Activated CD4-positive, alpha-beta T cell treated with anti-CD3 and anti-CD28 coated beads, Interleukin-2, amount 10 ng/mL, durations not matched to agents 7 days and 5 days (primary cell): ENCODE results near the gene LRRC2. TPM values are rescaled to one million over a fixed set of nuclear protein-coding genes. Genes with fewer than 3 reads are reported as not detected.
"Not testable (repeated sequence)": the region's sequence is repeated elsewhere in the genome, so short reads cannot be mapped to it uniquely, and the experiment has no call there.

ENCODE experiments used
- CTCF ChIA-PET: fragments of 350-600 bp; sonication (Branson Sonifier 250); formaldehyde crosslinking; loops from one replicate; lab custom pipeline; 2021; ENCODE audit warnings: antibody characterized with exemption; lab: Charles Lee
- POLR2A ChIA-PET: fragments of 350-600 bp; sonication (Branson Sonifier 250); formaldehyde crosslinking; loops from one replicate; lab custom pipeline; 2021; ENCODE audit warnings: antibody characterized with exemption; lab: Charles Lee
- DNase-seq: peaks from one replicate; pipeline ENCODE4 v3.0.0-alpha.2; 2020
- H3K27ac Mint-ChIP-seq: one replicate; pipeline ENCODE4 v1.8.0; 2021; ENCODE audit warnings: mild to moderate bottlenecking, moderate library complexity, mixed read lengths
- H3K27me3 Mint-ChIP-seq: one replicate; pipeline ENCODE4 v1.8.0; 2021; ENCODE audit warnings: mixed read lengths
- H3K36me3 Mint-ChIP-seq: one replicate; pipeline ENCODE4 v1.8.0; 2021; ENCODE audit warnings: low read depth, mixed read lengths
- H3K4me1 Mint-ChIP-seq: one replicate; pipeline ENCODE4 v1.8.0; 2021; ENCODE audit warnings: mixed read lengths
- H3K4me3 Mint-ChIP-seq: one replicate; pipeline ENCODE4 v1.8.0; 2021; ENCODE audit warnings: mild to moderate bottlenecking, moderate library complexity, mixed read lengths
- H3K9me3 Mint-ChIP-seq: one replicate; pipeline ENCODE4 v1.8.0; 2021; ENCODE audit warnings: mixed read lengths
- total RNA-seq, 2 experiments: library from RNA; stranded (reverse); gene quantifications; one replicate each; pipeline ENCODE4 v1.2.3, GENCODE V29; 2021

The LRRC2 gene
- total RNA-seq, 2 experiments from 2014 or later = 0.27 to 0.29 TPM

DNA sequence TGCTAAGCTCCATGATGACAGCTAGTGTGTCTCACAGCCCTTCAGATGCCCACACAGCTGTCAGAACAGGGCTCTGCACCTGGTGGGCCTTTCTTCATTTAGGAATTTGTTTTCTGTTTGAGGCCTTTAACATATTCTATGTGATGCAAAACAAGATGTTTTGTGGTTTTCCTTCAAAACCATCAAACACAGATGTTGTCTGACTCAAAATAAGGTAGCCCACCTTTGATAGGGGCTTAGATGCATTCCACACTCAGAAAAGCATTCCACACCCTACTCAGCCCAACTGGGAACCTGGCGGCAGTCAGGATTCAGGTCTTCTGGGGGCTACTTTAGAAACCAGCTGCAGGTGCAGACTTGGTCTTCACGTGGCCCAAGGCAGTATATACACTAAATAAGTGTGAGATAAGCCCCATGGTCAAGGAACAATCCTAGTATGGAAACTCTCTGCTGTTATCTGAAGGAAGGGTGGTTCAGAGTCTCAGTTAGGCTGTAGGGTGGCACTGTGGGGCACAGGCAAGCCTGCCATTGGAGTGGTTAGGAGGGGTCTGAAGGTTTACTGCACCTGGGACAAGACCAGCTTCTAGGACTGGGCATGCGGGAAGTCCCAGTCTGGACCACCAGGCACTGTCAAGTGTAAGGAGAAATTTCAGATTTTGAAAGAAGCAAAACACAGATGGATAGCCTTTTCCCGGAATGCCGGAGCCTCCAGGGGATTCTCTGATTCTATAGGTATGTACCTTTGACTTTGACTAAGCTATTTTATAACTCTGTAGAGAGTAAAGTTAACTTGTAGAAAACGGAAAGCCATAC is 20.1 kb downstream of the LRRC2 start:
- no peak for DNase-seq
- H3K36me3 Mint-ChIP-seq = peaks cover 5% of the 10 kb centered on the region
- no peak overlapping the region for H3K27ac Mint-ChIP-seq
- peaks cover 8% of the 10 kb centered on the region for H3K27me3 Mint-ChIP-seq
- ChIA-PET CTCF (interaction anchor here (0.6 to 1.3 kb wide), 4 partner anchors 13 to 106 kb away, joined by 3 to 7 read pairs (median 3); no protein-coding TSS in a partner anchor), POLR2A (no interaction called here)
- H3K9me3 Mint-ChIP-seq = peaks cover 4% of the 10 kb centered on the region
- peaks cover 65% of the 10 kb centered on the region for H3K4me1 Mint-ChIP-seq
- H3K4me3 Mint-ChIP-seq = no peak overlapping the region

DNA sequence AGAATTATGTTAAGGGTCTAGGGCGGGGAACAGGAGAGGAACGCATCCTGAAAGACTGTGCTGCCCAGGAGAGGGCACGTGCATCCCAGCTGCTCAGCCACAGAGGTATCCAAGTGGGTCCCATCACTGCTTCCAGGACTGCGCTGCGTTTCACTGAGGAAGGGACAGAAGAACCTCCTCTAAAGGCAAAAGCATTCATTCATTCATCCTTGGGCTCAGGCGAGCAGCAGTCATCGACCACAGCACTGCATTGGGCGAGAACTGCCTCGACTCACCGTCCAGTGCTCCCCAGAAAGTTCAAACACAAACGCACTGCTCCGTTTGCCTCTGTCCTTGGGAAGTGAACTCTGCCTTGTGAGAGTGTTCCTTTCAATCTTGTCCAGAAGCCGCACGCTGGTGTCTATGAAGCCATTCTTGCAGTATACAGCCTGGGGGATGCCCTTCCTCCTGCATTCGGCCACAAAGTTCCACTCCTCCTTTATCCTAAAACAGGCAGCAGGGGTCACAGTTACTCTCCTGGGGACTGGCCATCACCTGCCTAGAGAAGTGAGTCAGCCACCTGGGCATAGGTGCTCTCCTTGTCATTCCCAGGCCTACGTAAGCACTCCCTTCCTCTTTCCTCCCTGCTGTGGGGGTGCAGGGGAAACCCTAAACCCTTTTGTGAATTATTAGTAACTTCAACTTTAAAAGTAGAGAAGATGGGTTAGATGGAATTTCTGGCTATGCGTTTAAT is 21.2 kb downstream of the LRRC2 start:
- Mint-ChIP-seq H3K27ac (peak overlapping the region; percentile 70), H3K27me3 (peaks cover 5% of the 10 kb centered on the region), H3K9me3 (no peaks in the 10 kb centered on the region), H3K4me3 (no peak overlapping the region), H3K36me3 (peaks cover 6% of the 10 kb centered on the region), H3K4me1 (peaks cover 65% of the 10 kb centered on the region)
- POLR2A ChIA-PET = no interaction called here
- no peak for DNase-seq
- CTCF ChIA-PET = interaction anchor here (1.3 kb wide), 1 partner anchor 56 kb away, joined by 7 read pairs; no protein-coding TSS in a partner anchor

DNA sequence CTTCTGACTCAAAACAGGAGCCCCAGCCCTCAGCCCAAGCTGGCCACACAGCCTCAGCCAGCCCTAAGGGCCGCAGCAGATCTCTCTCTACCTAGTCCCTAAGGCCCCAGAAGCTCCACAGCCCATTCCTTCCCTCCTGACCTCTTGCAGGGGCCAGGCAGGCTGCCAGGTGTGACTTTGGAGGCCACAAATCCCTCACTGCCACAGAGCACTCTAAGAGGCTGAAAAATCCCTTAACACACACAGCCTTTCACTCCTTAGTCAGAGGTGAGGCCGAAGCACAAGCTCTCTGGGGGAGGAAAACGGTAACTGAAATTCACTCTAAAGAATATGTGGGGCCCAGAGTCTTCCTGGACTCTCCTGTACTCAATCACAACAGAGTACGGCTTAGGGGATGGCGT is 23.3 kb downstream of the LRRC2 start:
- ChIA-PET CTCF (interaction anchor here (0.7 to 6.5 kb wide), 5 partner anchors 8 to 951 kb away, joined by 3 to 51 read pairs (median 4); no protein-coding TSS in a partner anchor), POLR2A (no interaction called here)
- no peaks in the 10 kb centered on the region for H3K9me3 Mint-ChIP-seq
- H3K4me3 Mint-ChIP-seq = no peak overlapping the region
- no peak overlapping the region for H3K27ac Mint-ChIP-seq
- peaks cover 2% of the 10 kb centered on the region for H3K36me3 Mint-ChIP-seq
- H3K4me1 Mint-ChIP-seq = peaks cover 76% of the 10 kb centered on the region
- H3K27me3 Mint-ChIP-seq = peaks cover 4% of the 10 kb centered on the region
- no peak for DNase-seq

DNA sequence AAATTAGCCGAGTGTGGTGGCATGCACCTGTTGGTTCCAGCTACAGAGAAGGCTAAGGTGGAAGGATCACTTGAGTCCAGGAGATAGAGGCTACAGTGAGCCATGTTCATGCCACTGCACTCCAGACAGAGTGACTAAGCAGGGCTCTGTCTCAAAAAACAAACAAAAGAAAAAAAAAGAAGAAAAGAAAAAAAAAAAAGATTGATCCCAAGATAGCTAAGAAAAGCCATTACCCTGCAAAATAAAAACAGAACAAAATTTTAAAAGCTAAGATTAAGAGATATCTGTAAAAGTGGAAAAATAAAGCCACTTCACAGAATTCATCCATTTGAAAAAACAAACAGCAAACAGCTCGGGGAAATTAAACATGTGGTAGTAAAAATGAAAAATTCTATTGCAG is 23.8 kb downstream of the LRRC2 start:
- Mint-ChIP-seq H3K27ac (no peak overlapping the region), H3K36me3 (peaks cover 3% of the 10 kb centered on the region), H3K27me3 (peaks cover 3% of the 10 kb centered on the region), H3K9me3 (no peaks in the 10 kb centered on the region), H3K4me1 (peaks cover 78% of the 10 kb centered on the region), H3K4me3 (no peak overlapping the region)
- ChIA-PET CTCF (interaction anchor here (0.7 to 6.5 kb wide), 6 partner anchors 8 to 951 kb away, joined by 3 to 51 read pairs (median 4); no protein-coding TSS in a partner anchor), POLR2A (no interaction called here)
- no peak for DNase-seq

DNA sequence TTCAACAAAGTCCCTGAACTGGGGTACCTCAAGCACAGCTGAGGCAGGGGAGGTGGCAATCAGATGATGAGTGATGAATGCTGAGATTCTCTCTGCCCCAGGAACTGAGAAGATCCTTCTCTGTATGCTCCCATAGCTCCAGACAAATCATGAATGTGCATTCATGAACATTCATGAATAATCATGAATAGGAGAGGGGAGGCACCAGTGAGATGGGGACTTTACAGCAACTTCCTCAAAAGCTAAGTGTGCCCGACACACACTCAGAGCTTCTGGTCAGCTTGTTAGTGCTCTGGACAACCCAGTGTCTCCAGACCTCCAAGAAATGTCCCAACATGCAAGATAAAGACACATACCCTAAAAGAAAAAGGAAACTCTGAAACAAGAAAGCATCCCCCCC is 24.3 kb downstream of the LRRC2 start:
- H3K36me3 Mint-ChIP-seq = peaks cover 5% of the 10 kb centered on the region
- H3K27ac Mint-ChIP-seq = no peak overlapping the region
- H3K9me3 Mint-ChIP-seq = no peaks in the 10 kb centered on the region
- ChIA-PET POLR2A (no interaction called here), CTCF (interaction anchor here (0.9 to 6.5 kb wide), 4 partner anchors 10 to 950 kb away, joined by 3 to 51 read pairs (median 4); no protein-coding TSS in a partner anchor)
- peaks cover 78% of the 10 kb centered on the region for H3K4me1 Mint-ChIP-seq
- H3K27me3 Mint-ChIP-seq = peaks cover 2% of the 10 kb centered on the region
- no peak overlapping the region for H3K4me3 Mint-ChIP-seq
- DNase-seq = no peak

DNA sequence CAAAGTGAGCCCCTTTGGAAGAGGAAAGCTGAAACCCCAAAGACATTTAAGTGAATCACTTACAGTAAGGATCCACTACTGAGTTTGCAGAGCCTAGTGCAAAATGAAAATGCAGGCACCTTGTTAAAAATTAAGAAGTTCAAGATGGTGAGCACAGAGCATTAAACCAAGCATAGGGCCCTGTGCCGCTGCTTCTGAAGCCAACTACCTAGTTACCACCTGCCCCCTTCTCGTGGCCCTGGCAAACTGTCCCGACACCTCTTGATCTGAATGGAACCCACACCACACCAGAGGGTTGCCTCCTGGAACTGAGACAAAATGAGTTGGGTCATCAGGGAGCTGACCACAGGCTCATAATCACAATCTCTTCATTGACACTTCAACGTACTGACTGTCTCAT is 25.6 kb downstream of the LRRC2 start:
- no peak for DNase-seq
- Mint-ChIP-seq H3K4me1 (peaks cover 74% of the 10 kb centered on the region), H3K36me3 (peaks cover 12% of the 10 kb centered on the region), H3K4me3 (no peak overlapping the region), H3K9me3 (no peaks in the 10 kb centered on the region), H3K27ac (no peak overlapping the region), H3K27me3 (peaks cover 5% of the 10 kb centered on the region)
- CTCF ChIA-PET = interaction anchor here (0.6 to 6.5 kb wide), 7 partner anchors 9 to 674 kb away, joined by 4 to 51 read pairs (median 6); no protein-coding TSS in a partner anchor
- POLR2A ChIA-PET = no interaction called here

DNA sequence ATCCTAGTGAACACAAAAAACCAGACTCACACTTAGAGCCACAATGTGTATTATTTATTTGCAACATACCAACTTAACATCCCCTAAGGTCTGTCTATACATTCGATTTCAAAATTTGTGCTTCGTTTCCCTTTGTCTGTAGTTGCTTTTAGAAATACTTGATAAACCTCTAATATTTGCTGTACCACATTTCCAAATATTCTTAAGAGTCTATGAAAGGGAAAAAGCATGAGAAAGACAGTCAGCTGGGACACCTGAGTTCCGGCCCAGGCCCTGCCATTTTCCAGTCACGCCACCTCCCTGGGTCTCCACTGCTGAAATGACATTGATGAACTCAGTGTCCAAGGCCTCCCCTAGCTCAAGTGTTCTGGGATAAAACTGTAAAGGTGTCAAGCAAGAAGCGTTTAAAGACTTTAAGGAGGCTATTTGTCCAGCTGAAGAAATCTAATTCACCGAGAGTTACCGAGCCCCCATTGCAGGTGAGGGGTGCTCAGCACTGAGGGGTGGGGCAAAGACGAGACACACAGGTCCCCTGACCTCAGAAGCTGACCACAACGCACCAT is 26.6 kb downstream of the LRRC2 start:
- no peak for DNase-seq
- CTCF ChIA-PET = interaction anchor here (1.0 to 6.5 kb wide), 5 partner anchors 10 to 51 kb away, joined by 3 to 51 read pairs (median 8); no protein-coding TSS in a partner anchor
- Mint-ChIP-seq H3K4me1 (peaks cover 71% of the 10 kb centered on the region), H3K4me3 (peak overlapping the region; percentile 67), H3K27ac (peak overlapping the region; percentile 90), H3K9me3 (no peaks in the 10 kb centered on the region), H3K27me3 (peaks cover 9% of the 10 kb centered on the region), H3K36me3 (peaks cover 15% of the 10 kb centered on the region)
- POLR2A ChIA-PET = interaction anchor here (0.5 kb wide), 1 partner anchor 126 kb away, joined by 3 read pairs; no protein-coding TSS in a partner anchor

DNA sequence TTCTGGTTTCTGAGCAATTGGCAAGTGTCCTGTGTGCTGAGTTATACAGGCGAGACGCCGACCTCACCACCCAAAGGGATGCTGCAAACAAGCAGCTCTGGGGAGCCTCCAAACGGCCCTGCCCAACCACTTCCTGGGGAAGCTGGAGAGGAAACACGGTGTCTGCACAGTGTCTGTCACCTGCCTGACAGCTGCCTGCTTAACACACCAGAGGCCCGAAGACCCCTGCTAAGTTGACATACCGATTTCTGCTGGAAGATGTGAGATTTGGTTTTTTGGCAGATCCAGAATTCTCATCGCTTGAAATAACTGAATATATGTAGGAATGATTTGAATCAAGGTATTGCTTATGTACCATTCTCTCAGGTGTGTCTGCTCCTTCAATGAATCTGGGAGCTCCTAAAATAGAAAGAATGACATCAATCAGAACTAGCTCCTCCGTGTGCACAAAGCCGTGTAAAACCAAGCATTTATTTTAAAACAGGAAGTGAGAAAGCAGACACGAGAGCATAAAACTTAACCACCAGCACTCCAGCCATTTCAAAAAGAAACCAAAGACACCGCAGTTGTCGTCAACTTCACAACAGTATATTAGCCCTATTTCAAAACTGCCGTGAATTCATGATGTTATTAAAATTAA is 27.2 kb downstream of the LRRC2 start:
- peak; percentile 91 for DNase-seq
- H3K27ac Mint-ChIP-seq = peak overlapping the region; percentile 90
- H3K9me3 Mint-ChIP-seq = no peaks in the 10 kb centered on the region
- H3K4me3 Mint-ChIP-seq = peak overlapping the region; percentile 67
- peaks cover 18% of the 10 kb centered on the region for H3K36me3 Mint-ChIP-seq
- CTCF ChIA-PET = interaction anchor here (1.0 to 6.5 kb wide), 6 partner anchors 11 to 51 kb away, joined by 3 to 51 read pairs (median 6); no protein-coding TSS in a partner anchor
- H3K4me1 Mint-ChIP-seq = peaks cover 76% of the 10 kb centered on the region
- H3K27me3 Mint-ChIP-seq = peaks cover 14% of the 10 kb centered on the region
- POLR2A ChIA-PET = interaction anchor here (0.5 kb wide), 1 partner anchor 126 kb away, joined by 3 read pairs; no protein-coding TSS in a partner anchor

DNA sequence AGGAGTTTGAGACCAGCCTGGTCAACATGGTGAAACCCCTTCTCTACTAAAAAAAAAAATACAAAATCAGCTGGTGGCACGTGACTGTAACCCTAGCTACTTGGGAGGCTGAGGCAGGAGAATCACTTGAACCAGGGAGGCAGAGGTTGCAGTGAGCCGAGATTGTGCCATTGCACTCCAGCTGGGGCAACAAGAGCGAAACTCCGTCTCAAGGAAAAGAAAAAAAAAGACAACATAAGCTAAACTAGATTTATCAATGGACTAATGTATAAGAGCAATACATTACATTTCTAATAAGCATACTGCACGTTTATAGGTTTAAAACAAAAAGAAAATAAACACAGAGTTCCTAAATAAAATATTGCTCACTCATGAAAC is 27.7 kb downstream of the LRRC2 start:
- H3K9me3 Mint-ChIP-seq, DNase-seq, POLR2A ChIA-PET: not testable (repeated sequence)
- Mint-ChIP-seq H3K4me1 (peaks cover 73% of the 10 kb centered on the region), H3K36me3 (peaks cover 18% of the 10 kb centered on the region), H3K4me3 (peak overlapping the region; percentile 67), H3K27me3 (peaks cover 14% of the 10 kb centered on the region), H3K27ac (peak overlapping the region; percentile 90)
- CTCF ChIA-PET = interaction anchor here (1.0 to 6.5 kb wide), 5 partner anchors 11 to 50 kb away, joined by 3 to 51 read pairs (median 8); no protein-coding TSS in a partner anchor

DNA sequence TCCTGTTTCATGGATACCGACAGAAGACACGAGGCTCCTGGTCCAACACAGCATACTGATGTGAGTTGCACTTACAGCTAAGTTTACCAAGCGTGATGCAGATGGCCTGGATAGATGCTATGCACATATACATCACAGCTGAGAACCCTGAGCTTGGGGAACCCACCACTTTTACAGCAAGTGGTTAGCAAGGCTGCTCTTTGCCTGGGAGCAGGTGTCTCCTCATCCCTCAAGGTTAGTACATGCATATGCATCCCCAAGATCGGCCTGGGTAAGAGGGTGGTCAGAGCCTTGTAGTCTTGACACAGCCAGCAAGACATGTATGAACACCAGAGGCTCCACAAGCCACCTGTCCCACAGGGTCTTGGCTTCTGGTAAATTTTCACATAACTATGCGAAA is 28.3 kb downstream of the LRRC2 start:
- Mint-ChIP-seq H3K4me1 (peaks cover 71% of the 10 kb centered on the region), H3K36me3 (peaks cover 18% of the 10 kb centered on the region), H3K27ac (peak overlapping the region; percentile 90), H3K27me3 (peaks cover 18% of the 10 kb centered on the region), H3K9me3 (no peaks in the 10 kb centered on the region), H3K4me3 (peak overlapping the region; percentile 67)
- ChIA-PET CTCF (interaction anchor here (1.1 to 6.5 kb wide), 2 partner anchors 21 to 49 kb away, joined by 4 to 51 read pairs; no protein-coding TSS in a partner anchor), POLR2A (no interaction called here)
- no peak for DNase-seq

DNA sequence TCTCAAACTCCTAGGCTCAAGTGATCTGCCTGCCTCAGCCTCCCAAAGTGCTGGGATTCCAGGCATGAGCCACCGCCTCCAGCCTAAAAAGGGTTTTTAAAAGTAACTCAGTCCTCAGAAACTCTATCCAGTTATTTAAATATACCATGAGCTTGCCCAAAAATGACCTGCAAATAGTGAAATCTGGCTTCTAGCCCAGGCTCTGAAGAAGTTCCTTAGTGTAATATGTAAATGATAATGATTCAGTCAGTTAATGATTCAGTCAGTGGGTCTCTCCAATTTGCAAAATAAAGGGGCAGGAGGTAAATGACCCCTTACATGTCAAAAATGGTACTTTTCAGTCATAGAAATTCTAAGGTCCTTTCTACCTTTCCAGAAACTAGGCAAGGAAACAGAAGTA is 28.8 kb downstream of the LRRC2 start:
- ChIA-PET CTCF (interaction anchor here (1.1 to 6.5 kb wide), 2 partner anchors 21 to 49 kb away, joined by 4 to 51 read pairs; no protein-coding TSS in a partner anchor), POLR2A (no interaction called here)
- peaks cover 21% of the 10 kb centered on the region for H3K27me3 Mint-ChIP-seq
- no peaks in the 10 kb centered on the region for H3K9me3 Mint-ChIP-seq
- H3K4me3 Mint-ChIP-seq = no peak overlapping the region
- peaks cover 21% of the 10 kb centered on the region for H3K36me3 Mint-ChIP-seq
- H3K27ac Mint-ChIP-seq = peak overlapping the region; percentile 90
- H3K4me1 Mint-ChIP-seq = peaks cover 67% of the 10 kb centered on the region
- no peak for DNase-seq
